ENCODE data around the gene PANX3. TPM values are rescaled to one million over a fixed set of nuclear protein-coding genes. Genes with fewer than 3 reads are reported as not detected.

Gene PANX3
- total and polyA plus RNA-seq, 7 donors = not detected

GRCh38 chr11:124578761-124579160, 32.5 kb upstream of the PANX3 start:
- 58 to 65% (median 61%) methylated on average over 4 of the region's 4 CpGs for WGBS, 3 donors
- Histone ChIP-seq H3K27me3 (ENCODE audit: insufficient read depth in 3 of 3, low read length in 2 of 3) (no peaks in the 10 kb centered on the region), H3K4me3 (no peak overlapping the region), H3K9me3 (no peaks in the 10 kb centered on the region), H3K36me3 (ENCODE audit: insufficient read depth in 1 of 2, low read depth in 1 of 2) (no peaks in the 10 kb centered on the region), H3K27ac (no peak overlapping the region), H3K4me1 (no peaks in the 10 kb centered on the region)
- no peak for ATAC-seq
- intact Hi-C loops (cut with DNase I) = no loop called here
- TF ChIP-seq, protein P1, sequence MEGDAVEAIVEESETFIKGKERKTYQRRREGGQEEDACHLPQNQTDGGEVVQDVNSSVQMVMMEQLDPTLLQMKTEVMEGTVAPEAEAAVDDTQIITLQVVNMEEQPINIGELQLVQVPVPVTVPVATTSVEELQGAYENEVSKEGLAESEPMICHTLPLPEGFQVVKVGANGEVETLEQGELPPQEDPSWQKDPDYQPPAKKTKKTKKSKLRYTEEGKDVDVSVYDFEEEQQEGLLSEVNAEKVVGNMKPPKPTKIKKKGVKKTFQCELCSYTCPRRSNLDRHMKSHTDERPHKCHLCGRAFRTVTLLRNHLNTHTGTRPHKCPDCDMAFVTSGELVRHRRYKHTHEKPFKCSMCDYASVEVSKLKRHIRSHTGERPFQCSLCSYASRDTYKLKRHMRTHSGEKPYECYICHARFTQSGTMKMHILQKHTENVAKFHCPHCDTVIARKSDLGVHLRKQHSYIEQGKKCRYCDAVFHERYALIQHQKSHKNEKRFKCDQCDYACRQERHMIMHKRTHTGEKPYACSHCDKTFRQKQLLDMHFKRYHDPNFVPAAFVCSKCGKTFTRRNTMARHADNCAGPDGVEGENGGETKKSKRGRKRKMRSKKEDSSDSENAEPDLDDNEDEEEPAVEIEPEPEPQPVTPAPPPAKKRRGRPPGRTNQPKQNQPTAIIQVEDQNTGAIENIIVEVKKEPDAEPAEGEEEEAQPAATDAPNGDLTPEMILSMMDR (IDR thresholded peaks at IDR 0.05) = no peak
- no peak for DNase-seq

GRCh38 chr11:124581817-124582216, 29.4 kb upstream of the PANX3 start:
- Histone ChIP-seq H3K9me3 (no peaks in the 10 kb centered on the region), H3K4me1 (no peaks in the 10 kb centered on the region), H3K27me3 (ENCODE audit: insufficient read depth in 3 of 3, low read length in 2 of 3) (no peaks in the 10 kb centered on the region), H3K36me3 (ENCODE audit: insufficient read depth in 1 of 2, low read depth in 1 of 2) (no peaks in the 10 kb centered on the region), H3K27ac (no peak overlapping the region), H3K4me3 (no peak overlapping the region)
- intact Hi-C loops (cut with DNase I) = loop anchor here (5.0 to 10.0 kb wide), 2 partner anchors 165 to 507 kb away; no protein-coding TSS in a partner anchor
- 75 to 88% (median 87%) methylated on average over 5 to 6 of the region's 6 CpGs for WGBS, 3 donors
- DNase-seq (no peak), ATAC-seq (no peak)
- TF ChIP-seq, protein P1 (IDR thresholded peaks at IDR 0.05) = no peak

DNA sequence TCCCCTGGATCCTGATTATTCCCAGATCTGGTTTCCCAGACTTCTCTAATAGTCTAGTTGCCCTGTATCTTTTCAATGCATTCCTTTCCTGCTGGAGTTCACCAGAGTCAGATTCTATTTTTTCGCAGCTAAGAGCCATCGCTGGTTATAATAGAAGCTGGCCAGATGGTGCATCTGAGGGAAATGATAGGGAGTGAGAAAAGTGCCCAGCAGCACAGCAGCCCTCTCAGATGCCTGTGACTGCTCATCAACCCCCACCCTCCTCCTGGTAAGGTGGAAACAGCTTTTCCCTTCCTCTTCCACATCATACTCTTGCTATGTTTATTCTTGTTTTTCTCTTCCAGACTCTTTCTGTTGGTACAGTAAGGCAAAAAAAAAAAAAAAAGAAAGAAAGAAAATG, 28.7 kb upstream of the PANX3 start:
- Histone ChIP-seq H3K27me3 (ENCODE audit: insufficient read depth in 3 of 3, low read length in 2 of 3) (no peaks in the 10 kb centered on the region), H3K9me3 (no peaks in the 10 kb centered on the region), H3K27ac (no peak overlapping the region), H3K4me1 (no peaks in the 10 kb centered on the region), H3K4me3 (no peak overlapping the region), H3K36me3 (ENCODE audit: insufficient read depth in 1 of 2, low read depth in 1 of 2) (no peaks in the 10 kb centered on the region)
- TF ChIP-seq, protein P1 (IDR thresholded peaks at IDR 0.05) = no peak
- intact Hi-C loops (cut with DNase I) = loop anchor here (5.0 to 10.0 kb wide), 2 partner anchors 165 to 508 kb away; no protein-coding TSS in a partner anchor
- 56 to 75% (median 63%) methylated on average over 2 of the region's 2 CpGs for WGBS, 3 donors
- DNase-seq = no peak
- ATAC-seq = no peak

GRCh38 chr11:124583781-124584180, 27.4 kb upstream of the PANX3 start:
- Histone ChIP-seq H3K27ac (no peak overlapping the region), H3K4me1 (no peaks in the 10 kb centered on the region), H3K27me3 (ENCODE audit: insufficient read depth in 3 of 3, low read length in 2 of 3) (no peaks in the 10 kb centered on the region), H3K4me3 (no peak overlapping the region), H3K9me3 (no peaks in the 10 kb centered on the region), H3K36me3 (ENCODE audit: insufficient read depth in 1 of 2, low read depth in 1 of 2) (no peaks in the 10 kb centered on the region)
- intact Hi-C loops (cut with DNase I) = loop anchor here (5.0 to 10.0 kb wide), 2 partner anchors 166 to 509 kb away; no protein-coding TSS in a partner anchor
- ATAC-seq = no peak
- TF ChIP-seq, protein P1 (IDR thresholded peaks at IDR 0.05) = no peak
- no peak for DNase-seq
- 77 to 86% (median 82%) methylated on average over 8 of the region's 8 CpGs for WGBS, 3 donors
